Fibroblast of lung (primary cell): ENCODE measurements around the gene DOK1.

Experiments used
- EZH2 ChIP-seq: IDR thresholded peaks from 2 replicates; pipeline ENCODE4 v1.5.1; 2012; ENCODE audit warnings: low read length, control low read depth, mild to moderate bottlenecking; ENCODE audit errors: missing control alignments
- TF ChIP-seq, protein P1 (sequence below), 2 donors: IDR thresholded peaks in 1 of 2; conservative IDR thresholded peaks in 1 of 2; 1 replicate in 1 of 2; 2 replicates in 1 of 2; pipeline ENCODE4 v1.5.1; 2011 to 2012; ENCODE audit warnings: low read length in 2 of 2, control low read depth in 1 of 2, inconsistent platforms in 1 of 2, low read depth in 1 of 2, mild to moderate bottlenecking in 1 of 2

GRCh38 chr2:74576863-74577229 lies 22.3 kb downstream of the DOK1 start:
- TF ChIP-seq, protein P1, sequence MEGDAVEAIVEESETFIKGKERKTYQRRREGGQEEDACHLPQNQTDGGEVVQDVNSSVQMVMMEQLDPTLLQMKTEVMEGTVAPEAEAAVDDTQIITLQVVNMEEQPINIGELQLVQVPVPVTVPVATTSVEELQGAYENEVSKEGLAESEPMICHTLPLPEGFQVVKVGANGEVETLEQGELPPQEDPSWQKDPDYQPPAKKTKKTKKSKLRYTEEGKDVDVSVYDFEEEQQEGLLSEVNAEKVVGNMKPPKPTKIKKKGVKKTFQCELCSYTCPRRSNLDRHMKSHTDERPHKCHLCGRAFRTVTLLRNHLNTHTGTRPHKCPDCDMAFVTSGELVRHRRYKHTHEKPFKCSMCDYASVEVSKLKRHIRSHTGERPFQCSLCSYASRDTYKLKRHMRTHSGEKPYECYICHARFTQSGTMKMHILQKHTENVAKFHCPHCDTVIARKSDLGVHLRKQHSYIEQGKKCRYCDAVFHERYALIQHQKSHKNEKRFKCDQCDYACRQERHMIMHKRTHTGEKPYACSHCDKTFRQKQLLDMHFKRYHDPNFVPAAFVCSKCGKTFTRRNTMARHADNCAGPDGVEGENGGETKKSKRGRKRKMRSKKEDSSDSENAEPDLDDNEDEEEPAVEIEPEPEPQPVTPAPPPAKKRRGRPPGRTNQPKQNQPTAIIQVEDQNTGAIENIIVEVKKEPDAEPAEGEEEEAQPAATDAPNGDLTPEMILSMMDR (conservative IDR thresholded peaks at IDR 0.05 in 1 of 2, IDR thresholded peaks at IDR 0.05 in 1 of 2; ENCODE audit: low read depth in 1 of 2, low read length in 2 of 2) = peak; percentile 6 to 14
- TF ChIP-seq EZH2 = no peak
